HG03108 (cell line): ENCODE measurements around the gene KIF1A.
"Not testable (repeated sequence)": the region's sequence is repeated elsewhere in the genome, so short reads cannot be mapped to it uniquely, and the experiment has no call there.

ENCODE experiments used
- ATAC-seq: cut with Tn5 transposase; IDR thresholded peaks from one replicate; pipeline ENCODE4 v1.9.1; 2021; ENCODE audit warnings: moderate library complexity; ENCODE audit not compliant: unreplicated experiment

Gene KIF1A

DNA sequence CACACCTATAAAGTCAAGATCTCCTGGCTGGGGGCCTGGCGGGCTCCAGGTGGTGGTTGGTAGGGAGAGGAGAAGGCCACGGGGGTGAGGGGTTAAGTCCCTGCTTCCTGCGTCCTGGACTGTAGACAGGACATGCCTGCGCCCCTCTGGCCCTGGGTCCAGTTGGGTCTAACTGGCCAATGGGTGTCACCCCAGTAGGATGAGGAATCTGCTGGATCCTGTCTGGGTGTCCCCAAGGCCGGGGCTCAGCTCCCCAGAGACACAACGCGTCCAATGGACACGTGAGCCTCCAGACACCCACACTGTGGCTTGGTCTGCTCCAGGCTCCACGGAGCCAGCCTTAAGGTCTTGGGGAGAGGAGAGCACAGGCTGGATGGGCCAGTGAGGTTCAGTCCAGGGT is 108.7 kb downstream of the KIF1A start:
- ATAC-seq: no peak

DNA sequence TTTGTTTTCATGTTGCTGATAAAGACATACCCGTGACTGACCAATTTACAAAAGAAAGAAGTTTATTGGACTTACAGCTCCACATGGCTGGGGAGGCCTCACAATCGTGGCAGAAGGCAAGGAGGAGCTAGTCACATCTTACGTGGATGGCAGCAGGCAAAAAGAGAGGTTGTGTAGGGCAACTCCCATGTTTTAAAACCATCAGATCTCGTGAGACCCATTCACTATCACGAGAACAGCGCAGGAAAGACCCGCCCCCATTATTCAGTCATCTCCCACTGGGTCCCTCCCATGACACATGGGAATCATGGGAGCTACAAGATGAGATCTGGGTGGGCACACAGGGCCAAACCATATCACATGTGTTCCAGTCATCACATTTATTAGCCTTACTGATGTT is 111.6 kb downstream of the KIF1A start:
- ATAC-seq: no peak

DNA sequence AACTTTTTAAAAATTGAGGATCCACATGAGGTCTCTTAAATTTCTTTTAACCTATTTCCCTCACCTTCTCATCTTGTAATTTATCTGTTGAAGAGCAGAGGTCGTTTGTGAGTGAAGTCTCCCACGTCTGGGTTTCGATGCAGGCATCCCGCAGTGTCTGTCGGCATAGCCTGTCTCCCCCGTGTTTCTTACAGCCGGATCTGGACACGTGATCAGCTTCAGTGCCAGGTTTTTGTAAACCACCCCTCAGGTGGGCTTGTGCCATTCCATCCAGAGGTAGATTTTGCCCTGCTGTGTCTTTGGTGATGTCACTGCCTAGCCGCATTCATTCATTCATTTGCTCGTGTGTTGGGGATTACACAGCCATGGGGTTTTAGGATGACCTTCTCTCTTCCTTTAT is 112.2 kb downstream of the KIF1A start:
- no peak for ATAC-seq

DNA sequence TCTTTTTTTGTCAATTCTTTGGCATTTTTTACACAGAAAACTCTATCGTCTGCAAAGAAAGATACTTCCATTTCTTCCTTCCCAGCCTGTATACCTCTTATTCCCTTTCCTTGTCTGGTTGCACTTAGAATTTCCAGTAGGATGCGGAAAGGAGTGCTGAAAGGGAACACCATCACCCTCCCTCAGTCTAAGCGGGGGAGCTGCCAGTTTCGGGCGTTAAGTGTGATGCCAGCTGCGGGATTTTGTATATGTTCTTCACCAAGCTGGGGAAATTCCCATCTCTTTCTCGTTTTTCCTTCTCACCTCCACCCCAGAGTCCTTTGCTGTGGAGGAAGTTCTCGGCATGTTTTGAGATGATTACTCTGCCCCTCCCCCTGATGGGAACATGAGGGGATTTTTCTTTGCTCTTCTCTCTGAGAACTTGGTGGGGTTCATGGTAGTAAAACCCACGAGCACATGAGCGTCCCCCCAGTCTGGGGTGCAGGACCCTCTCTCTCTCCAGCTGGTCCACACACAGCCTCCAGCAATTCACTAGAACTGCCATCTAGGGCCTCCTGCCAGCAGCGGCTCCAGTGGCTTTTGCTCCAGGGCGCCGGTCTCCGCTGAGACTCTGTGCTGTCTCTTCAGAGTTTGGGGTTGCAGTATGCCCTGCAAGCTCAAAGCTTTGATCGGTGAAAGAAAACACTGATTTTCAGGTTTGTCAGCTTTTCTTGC is 112.8 kb downstream of the KIF1A start:
- no peak for ATAC-seq

DNA sequence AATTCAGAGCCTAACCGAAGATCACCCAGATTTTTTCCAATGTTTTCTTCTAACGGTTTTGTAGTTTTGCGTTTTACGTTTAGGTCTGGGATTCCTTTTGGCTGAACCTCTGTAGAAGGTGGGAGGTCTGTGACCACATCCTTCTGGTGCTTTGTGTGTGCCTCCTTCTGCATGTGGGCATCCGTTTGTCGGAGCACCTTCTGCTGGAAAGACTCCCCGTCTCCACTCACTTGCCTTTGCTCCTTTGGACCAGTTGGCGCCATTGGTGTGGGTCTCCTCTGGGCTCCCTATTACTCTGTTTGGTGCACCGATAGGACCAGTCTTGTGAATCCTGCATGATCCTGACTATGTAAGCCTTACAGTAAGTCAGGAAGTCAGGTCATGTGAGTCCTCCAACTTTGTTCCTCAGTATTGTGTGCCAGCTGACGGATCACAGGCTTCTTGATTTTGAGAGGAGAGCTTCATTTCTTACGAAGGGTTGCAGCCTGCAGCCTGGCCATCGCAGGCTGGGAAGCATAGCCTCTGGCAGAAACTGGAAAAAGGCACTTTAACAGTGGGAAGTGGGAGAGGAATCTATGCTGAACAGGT is 114.7 kb downstream of the KIF1A start:
- no peak for ATAC-seq

DNA sequence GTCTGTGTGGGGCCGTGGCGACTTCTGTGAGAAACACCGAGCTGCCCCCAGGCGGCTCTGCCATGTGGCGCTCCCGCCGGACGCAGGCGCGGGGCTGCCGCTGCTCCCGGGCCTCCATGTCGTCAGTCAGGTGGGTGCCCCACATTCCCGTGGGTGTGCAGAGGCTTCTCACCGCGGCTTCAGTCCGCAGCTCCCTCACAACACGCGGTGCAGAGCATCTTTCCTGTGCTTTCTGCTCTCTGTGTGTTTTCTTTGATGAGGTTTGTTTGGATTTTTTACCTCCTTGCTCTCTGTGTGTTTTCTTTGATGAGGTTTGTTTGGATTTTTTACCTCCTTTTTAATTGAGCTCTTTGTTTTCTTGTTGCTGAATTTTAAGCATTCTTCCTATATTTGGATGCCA is 115.4 kb downstream of the KIF1A start:
- no peak for ATAC-seq

DNA sequence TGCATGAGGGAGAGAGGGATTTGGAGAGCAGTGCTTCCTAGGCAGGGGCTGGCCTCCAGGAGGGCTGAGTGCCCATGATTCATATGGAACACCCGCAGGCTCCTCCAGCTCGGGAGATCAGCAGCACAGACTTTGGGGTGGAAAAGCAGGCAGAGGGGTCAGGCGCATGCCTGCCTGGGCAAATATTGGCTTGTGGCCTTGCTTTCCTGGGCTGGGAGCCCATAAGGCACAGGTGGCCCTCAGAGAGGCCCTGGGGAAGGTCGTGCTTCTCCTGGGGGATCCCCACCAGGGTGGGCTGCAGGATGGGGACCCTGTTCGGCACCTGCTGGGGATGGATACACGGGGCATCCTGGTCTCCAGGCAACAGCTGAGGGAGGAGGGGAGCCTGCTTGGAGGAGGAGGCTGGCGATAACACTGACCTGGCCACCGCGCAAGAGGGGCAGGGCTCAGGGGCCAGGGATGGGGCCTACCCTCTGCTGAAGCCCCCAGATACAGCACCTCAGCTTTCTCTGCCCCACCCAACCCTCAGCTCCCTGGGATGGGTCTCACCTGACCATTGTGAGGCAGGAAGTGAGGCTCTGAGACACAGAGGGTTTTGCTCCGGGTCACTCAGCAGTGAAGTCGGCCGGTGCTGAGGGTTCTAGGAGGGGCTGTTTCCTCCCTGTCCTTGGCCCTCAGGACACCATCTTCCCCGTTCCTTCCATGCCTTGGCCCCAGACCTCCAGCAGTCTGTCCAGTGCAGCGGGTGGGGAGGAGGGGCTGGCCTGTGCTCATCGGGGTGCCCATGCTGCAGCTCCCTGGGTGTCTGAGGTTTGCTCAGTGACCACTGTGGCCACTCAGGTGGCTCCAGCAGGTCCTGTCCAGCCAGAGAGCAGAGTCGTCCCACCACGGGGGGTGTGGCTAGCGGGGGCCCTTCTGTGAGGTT is 116.3 kb downstream of the KIF1A start:
- no peak for ATAC-seq

DNA sequence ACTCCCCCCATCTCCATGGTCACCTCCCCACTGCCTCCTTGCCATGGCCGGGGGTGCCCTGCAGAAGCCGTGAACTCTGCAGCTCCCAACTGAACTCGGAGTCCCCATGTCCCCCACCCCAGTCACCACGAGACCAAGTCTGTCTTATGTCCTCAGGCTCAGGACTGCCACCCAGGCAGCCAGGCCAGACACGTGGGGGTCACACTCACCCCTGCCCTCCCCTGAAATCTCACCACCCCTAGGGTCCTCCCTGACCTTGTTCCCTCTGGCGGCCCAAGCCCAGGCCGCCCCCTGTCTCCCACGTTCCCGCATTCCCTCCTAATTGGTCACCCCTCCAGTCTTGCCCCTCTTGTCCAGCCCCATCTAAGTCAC is 117.4 kb downstream of the KIF1A start:
- no peak for ATAC-seq

DNA sequence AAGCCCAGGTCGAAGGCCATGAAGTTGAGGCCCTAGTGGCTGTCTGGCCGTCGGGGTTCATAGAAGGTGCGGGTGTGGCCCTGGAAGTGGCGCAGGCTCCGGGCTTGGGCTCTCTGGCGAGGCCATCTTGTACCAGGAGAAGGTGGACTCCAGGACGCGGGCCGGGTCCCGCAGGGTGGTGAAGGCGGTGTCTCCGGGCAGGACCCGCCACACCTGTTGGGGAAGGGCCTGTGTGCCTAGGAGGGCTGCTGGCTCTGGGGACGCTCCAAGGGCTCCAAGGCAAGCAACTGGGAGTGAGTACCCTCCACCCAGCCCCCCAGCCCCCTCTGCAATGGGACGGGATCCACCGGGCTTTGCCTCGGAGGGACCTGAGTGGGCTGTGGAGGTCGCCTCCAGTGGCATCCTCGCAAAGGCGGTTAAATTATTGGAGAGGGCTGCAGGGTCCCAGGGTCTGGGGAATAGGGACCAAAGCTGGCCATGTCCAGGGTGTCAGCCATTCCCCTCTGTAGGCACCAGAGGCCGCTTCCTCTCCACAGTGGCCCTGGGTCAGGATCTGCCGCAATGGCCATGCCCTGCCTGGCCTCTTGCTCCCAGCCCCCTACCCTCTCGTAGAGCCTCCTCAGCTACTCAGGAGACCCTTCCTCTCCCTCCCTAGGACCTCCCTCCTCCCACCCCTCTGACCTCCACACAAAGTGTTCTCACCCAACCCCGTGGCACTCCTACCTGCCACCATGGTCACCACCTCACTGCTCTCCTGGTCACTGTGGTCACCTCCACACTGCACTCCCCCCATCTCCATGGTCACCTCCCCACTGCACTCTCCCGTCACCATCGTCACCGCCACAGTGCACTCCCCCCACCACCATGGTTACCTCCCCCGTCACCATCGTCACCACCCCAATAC is 118.0 kb downstream of the KIF1A start:
- no peak for ATAC-seq

DNA sequence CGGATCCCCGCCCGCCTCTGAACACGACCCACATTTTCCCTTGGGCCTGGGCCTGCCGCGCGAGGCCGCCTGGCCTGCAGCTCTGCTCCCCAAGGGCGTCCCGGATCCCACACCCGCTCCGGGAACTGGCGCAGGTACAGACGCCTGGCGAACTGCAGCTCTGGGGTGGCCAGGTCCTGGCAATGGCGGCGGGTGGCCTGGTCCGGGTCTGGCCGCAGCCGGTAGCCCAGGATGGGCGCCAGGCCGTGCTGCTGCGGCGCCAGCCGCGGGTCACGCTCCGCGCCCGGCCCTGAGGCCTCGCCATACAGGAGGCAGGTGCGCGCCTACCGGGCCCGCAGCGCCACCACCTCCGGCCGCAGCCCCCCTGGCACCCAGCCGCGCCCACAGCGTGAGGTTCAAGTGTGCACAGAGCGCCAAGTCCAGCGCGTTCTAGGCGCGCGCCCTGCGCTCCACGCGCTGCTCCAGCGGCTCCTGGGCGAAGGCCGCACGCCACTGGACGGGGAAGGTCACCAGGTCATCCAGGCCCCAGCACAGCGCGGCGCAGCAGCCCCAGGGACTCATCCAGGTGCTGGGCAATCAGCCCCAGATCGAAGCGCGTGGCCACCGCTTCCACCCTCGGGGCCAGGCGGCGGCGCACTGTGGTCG is 118.8 kb downstream of the KIF1A start:
- ATAC-seq: no peak

DNA sequence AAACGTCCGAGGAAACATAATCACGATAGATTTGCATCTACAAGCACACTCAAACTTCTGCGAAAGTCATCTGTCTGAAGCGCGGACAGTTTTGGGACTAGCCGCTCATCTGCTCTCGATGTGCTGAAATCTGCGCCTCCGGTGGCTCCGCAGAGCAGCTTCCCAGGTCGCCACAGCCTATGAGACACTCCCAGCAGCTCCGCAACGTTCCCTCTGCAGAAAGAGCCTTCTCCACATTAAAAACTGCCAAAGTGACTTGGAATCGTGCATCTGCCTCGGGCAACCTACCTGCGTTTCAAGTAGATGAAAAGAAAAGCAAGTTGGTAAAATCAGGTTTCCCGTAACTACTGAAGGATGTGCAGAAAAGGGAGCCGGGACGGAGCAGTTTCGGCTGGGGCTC is 119.4 kb downstream of the KIF1A start:
- not testable (repeated sequence) for ATAC-seq

DNA sequence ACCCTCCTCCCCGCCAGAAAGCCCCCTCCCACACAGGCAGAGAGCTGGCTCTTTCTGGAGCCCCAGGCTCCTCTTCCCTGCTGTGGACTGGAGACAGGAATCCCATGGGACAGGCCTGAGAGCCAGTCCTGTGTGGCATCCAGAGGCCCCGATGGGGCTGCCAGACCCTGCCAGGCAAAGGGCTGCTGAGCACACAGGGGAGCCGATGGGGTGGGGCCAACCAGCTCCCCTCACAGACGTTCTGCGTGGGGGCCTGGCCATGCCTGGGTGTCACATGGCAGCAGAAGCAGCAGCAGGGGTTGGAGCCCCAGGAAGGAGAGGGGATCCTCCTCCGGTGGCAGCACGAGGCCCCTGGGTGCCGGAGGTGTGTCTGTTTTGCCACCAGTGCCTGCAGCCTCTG is 120.2 kb downstream of the KIF1A start:
- not testable (repeated sequence) for ATAC-seq

DNA sequence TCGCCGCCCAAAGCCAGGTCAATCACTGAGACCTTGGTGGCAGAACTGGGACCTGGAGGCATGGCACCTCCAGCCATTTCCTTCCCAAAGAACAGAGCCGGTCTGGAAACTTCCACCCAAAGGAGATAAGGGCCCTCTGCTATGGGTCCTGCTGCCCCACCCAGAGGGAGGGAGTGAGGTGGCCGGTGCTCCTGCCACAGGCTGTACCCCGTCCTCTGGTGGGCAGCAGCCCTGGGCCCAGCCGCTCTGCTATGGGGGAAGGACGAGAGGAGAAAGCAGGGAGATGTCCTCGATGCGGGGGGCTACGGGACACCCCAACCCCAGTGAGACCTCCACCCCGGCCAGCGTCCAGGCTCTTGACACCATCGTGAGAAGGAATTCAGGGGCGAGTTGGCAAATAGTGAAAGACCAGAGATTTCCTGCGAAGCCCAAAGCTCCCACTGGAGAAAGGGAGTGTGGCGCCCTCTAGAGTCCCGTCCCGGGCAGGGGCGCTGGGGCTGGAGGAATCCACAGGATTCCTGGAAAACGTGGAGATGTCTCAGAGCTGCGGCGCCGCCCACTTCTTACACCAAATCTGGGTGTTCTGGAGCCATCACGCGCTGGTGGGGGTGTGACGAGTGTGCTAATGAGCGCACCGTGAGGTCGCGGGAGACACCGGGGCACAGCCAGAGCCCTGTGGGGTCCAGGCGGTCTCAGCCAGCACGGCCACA is 121.0 kb downstream of the KIF1A start:
- not testable (repeated sequence) for ATAC-seq

DNA sequence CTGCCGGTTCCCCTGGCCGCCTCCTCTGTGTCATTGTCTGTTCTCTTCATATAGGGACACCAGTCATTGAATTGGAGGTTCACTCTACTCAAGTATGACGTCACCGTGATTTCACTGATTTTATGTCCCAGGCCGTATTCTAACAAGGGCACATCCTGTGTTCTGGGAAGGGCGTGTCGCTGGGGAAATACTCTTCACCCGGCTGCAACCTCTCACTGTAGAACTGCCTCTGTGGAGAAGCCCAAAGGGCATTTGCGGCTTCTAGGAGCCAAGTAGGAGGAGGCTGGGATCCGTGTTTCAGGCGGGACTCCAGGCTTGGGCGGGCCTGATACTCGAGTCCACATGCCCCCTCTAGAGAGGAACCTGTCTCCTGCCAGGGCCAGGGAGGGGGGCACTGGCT is 123.5 kb downstream of the KIF1A start:
- ATAC-seq: not testable (repeated sequence)

DNA sequence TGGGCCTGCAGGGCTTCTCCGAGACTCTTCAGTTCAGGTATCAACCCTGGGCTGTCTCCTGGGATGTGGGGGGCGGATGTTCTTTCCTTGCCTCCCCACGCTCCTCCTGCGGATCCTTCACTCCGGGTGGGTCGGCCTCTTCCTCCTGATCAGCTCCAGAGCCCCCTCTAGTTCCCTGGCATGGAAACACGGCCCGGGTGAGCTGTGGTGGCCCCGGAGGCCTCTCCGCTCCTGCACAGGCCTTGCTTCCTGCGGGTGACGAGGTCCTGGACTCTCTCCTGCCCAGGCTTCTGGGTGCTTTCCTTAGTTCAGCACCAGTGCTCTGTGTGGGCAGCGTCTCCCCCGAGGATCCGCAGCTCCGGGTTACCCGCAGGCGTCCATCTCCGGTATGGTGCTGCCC is 124.4 kb downstream of the KIF1A start:
- ATAC-seq: not testable (repeated sequence)

DNA sequence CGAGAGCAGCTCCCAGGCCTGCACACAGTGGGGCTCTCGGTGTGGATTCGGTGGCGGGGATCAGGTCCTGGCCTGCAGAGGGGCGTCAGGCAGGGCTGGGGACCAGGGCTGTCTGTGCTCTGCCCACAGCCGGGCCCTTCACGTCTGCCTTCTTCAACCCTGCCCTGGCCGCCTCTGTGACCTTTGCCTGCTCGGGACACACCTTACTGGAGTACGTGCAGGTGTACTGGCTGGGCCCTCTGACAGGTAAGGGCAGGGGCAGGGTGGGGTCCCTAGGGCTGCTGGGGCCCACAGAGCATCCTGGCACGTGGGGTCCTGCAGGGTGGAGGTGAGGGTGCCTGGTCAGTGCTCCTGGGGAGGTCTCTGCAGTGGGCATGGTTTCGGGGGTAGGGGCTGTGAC is 125.7 kb downstream of the KIF1A start:
- not testable (repeated sequence) for ATAC-seq

DNA sequence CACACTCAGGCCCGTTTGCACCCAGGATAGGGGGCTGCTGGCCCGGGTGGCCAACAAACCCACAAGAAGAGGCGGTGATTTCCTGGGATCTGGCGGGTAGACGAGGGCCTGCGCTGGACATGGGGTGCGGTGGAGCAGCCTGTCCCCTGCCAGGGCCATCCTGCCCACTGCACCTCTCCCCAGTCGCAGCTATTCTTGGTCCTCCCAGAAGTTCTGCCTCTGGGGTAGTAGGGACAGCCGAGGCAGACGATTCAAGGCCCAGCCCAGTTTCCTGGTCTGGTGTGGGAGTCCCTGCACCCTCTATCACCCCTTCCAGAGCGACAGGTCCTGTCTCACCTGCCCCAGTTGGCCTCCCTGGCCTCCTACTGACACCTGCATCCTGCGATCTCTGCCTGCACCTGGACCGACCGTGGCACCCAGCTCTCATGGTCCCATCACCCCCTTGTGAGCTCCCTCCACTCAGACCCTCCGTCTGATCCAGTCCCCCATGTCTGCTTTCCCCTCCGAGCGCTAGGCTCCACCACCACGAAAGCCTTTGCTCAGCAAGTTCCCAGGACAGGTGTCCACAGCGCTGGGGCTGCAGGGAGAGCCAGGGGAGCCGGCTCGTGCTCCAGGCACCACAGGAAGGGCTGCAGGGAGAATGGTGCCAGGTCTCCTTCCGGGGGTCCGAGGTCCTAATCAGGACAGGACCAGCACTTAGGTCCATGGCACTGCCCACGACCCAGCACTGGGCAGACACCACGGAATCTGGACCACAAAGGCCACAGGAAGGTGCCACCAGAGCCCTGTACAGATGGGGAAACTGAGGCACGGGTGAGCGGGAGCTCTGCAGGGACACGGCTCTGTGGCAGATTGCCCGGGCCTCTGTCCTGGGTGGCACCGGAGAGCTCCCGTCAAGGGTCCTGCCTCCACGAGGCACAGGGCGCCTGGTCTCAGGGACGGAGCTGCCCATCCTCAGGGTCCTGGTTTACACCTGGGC is 127.1 kb downstream of the KIF1A start:
- not testable (repeated sequence) for ATAC-seq

DNA sequence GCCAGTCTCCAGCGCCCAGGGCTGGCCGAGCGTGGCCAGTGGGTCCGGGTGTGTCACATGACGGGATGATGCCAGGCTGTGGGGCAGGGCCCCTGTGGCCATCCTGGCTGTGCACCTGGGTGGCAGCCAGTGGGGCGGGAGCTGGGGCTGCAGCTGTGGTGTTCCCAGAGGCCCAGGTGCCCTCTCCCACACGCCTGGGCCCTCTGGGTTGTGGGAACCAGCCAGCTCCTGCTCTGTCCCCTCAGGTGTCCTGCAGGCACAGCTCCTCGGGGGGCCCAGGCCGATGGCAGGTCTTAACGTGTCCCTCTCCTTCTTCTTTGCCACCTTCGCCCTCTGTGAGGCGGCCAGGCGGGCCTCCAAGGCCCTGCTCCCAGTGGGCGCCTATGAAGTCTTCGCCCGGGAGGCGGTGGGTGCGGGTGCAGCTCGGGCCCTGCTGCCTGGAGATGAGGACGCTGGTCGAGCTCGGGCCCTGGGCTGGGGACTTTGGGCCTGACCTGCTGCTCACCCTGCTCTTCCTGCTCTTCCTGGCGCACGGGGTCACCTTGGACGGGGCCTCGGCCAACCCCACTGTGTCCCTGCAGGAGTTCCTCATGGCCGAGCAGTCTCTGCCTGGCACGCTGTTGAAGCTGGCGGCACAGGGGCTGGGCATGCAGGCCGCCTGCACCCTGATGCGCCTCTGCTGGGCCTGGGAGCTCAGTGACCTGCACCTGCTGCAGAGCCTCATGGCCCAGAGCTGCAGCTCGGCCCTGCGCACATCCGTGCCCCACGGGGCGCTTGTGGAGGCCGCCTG is 128.2 kb downstream of the KIF1A start, which contains the start of gene AQP12A:
AQP12A (plus strand) TSS at position 236 of the 790 bp plus-strand sequence; CDS start at position 284, 48 bp downstream.
- ATAC-seq: not testable (repeated sequence)
